Fibroblast of the aortic adventitia (primary cell): ENCODE data around the gene HOATZ. TPM values are rescaled to one million over a fixed set of nuclear protein-coding genes. Genes with fewer than 3 reads are reported as not detected.

Experiments used
- DNase-seq: peaks from one replicate; pipeline ENCODE4 v3.0.0-alpha.2; 2010; ENCODE audit warnings: low read depth
- H3K4me3 ChIP-seq: 2 replicates; pipeline ENCODE4 v1.5.1; 2011; ENCODE audit warnings: low read depth, mild to moderate bottlenecking, control low read depth, low read length, moderate library complexity
- total RNA-seq: library from RNA; depleted of rRNA; stranded (reverse); fragments of >200 nt; gene quantifications from 2 replicates; pipeline ENCODE4 v1.2.3, GENCODE V29; 2012; ENCODE audit warnings: low replicate concordance
- TF ChIP-seq, protein P1 (sequence below): IDR thresholded peaks from 2 replicates; pipeline ENCODE4 v1.5.1; 2011; ENCODE audit warnings: mild to moderate bottlenecking, low read length, control low read depth, inconsistent platforms; ENCODE audit not compliant: insufficient read depth

The HOATZ gene
- total RNA-seq, 1 donor = not detected

DNA sequence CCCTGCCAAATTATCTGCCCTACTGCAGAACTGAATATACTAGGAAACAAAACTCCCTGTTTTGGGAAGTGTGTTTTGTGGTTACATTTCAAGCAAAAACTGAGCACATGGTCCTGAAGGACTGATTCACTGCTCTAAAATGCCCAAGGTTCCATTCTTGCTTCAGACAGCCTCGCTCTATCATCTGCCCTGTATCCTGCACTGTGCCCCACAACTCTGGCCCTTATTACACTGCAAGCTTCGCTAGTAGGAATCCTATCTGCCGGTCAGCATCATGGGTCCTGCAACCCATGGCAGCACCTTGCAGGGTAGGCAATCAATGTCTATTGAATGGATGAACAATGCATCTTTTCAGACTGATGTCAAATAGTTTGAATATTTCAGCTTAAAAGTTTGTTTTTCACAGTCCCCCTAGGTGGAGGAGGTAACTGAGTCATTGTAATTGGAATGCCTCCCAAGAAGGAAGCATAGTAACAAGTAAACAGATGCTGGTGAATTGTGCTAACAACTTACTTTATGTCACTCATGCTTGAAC lies 47.3 kb downstream of the HOATZ start:
- H3K4me3 ChIP-seq = no peak overlapping the region
- DNase-seq = peak; percentile 70
- TF ChIP-seq, protein P1, sequence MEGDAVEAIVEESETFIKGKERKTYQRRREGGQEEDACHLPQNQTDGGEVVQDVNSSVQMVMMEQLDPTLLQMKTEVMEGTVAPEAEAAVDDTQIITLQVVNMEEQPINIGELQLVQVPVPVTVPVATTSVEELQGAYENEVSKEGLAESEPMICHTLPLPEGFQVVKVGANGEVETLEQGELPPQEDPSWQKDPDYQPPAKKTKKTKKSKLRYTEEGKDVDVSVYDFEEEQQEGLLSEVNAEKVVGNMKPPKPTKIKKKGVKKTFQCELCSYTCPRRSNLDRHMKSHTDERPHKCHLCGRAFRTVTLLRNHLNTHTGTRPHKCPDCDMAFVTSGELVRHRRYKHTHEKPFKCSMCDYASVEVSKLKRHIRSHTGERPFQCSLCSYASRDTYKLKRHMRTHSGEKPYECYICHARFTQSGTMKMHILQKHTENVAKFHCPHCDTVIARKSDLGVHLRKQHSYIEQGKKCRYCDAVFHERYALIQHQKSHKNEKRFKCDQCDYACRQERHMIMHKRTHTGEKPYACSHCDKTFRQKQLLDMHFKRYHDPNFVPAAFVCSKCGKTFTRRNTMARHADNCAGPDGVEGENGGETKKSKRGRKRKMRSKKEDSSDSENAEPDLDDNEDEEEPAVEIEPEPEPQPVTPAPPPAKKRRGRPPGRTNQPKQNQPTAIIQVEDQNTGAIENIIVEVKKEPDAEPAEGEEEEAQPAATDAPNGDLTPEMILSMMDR = no peak

DNA sequence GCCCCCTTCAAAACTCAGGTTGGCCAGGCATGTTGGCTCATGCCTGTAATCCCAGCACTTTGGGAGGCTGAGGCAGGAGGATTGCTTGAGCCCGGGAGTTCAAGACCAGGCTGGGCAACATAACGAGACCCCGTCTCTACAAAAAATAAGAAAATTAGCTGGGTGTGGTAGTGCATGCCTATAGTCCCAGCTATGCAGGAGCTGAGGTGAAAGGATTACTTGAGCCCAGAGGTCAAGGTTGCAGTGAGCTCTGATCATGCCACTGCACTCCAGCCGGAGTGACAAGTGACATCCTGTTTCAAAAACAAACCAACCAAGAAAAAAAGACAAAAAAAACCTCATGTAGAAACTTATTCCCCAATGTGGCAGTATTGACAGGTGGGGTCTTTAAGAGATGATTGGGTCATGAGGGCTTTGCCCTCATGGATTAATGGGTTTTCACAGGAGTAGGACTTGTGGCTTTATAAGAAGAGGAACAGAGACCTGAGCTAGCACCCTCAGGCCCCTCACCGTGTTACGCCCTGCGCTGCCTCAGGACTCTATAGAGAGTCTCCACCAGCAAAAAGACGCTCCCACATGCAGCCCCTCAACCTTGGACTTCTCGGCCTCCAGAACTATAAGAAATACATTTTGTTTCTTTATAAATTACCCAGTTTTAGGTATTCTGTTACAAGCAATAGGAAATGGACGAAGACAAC lies 48.3 kb downstream of the HOATZ start:
- no peak for DNase-seq
- H3K4me3 ChIP-seq = no peak overlapping the region
- TF ChIP-seq, protein P1 = no peak

DNA sequence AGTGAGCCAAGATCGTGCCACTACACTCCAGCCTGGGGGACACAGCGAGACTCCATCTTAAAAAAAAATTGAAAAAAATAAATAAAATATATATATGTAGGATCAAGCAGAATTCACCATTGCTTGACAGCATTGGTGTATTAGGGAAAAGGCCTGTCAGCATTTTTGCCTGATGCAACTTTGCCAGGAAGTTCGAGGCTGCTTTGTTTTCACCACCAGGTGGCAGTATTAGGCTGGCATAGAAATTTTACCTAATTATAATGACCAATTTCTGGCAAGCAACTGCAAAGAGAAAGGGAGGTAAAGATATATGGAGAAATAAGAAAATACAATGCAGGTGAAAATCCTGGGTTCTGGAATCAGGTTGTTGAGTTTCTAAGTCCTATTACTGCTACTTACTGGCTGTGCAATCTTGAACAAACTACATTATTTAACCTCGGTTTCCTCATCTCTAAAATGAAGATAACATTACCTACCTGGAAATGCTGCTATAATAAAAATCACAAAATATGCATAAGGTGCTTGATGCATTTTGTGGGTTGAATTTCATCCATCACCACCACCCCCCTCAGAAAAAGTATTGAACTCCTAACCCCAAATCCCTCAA lies 50.6 kb downstream of the HOATZ start:
- no peak overlapping the region for H3K4me3 ChIP-seq
- TF ChIP-seq, protein P1 = peak; percentile 85
- peak; percentile 89 for DNase-seq

DNA sequence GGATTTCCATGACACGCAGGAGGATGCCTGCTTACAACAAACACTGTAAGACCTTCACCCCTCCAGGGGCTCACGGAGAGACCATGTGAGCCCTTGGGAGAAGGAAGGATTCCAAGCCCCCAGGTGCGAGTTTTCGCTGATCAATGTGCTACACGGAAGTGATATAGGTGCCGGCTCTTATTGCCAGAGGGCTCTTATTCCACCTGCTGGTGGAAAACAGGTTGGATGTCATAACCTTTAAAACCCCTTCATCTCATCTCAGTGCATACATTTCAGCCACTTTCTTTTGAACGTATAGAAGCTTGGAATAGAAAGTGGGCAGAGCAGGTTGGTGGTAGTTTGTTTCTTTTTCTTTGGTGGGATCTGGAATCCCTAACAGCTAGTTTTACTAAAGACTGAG lies 51.7 kb downstream of the HOATZ start:
- DNase-seq = no peak
- H3K4me3 ChIP-seq = no peak overlapping the region
- TF ChIP-seq, protein P1 = no peak

DNA sequence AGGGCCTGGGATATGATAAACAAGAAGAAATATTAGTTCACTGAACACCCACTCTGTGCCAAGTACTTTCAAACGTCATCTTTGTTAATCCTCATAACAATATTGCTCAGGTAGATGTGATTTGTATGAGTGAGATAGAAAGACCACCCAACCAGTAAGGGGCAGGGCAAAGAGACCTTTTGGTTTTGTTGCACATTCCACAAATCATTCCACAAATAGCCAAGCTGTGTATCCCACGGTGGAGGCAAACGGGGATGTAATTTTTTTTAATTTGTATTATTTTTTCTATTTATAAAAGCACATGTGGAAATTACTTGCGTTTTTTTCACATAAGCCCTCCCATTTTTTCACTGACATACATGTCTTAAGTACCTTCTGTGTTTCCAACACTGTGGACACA lies 54.9 kb downstream of the HOATZ start:
- DNase-seq = no peak
- TF ChIP-seq, protein P1 = no peak
- H3K4me3 ChIP-seq = no peak overlapping the region

DNA sequence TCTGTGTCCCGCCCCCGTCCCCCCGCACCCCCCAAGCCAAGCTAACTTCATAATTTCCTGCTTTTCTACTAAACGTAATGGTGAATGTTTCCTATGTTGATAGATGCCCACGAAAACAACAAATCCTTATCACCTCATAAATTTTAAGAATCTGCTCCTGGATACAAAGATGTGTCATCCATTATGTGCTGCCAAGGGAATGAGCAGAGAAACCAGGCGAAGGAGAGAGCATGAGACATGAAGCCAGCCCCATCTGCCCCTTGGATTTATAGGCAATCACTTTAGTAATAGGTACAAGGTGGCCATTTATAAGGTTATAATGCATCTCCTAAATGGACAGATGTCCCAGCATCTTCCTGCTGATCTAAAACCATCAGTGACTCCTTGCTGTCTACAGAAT lies 56.2 kb downstream of the HOATZ start:
- TF ChIP-seq, protein P1 = no peak
- no peak for DNase-seq
- no peak overlapping the region for H3K4me3 ChIP-seq
